Neural cell (in vitro differentiated cells): ENCODE results near the gene FAM184A. TPM values are rescaled to one million over a fixed set of nuclear protein-coding genes. Genes with fewer than 3 reads are reported as not detected.

ENCODE experiments used
- H2AFZ ChIP-seq: fragments of 200-600, 300-800 bp; sonication (generic), shearing (Covaris generic); 2 replicates; pipeline ENCODE4 v1.6.0; 2014; ENCODE audit warnings: low read depth, mild to moderate bottlenecking, antibody characterized with exemption, low read length, moderate library complexity
- H3F3A ChIP-seq: fragments of 200-600 bp; shearing (Covaris generic); 2 replicates; pipeline ENCODE4 v1.6.1; 2016; ENCODE audit warnings: mild to moderate bottlenecking, moderate library complexity, mixed read lengths, antibody characterized with exemption, low read length; ENCODE audit not compliant: insufficient read depth, poor library complexity, severe bottlenecking
- H3K27ac ChIP-seq: fragments of 200-600, 300-800 bp; sonication (generic), shearing (Covaris generic); 2 replicates; pipeline ENCODE4 v1.5.1; 2014; ENCODE audit warnings: mild to moderate bottlenecking, low read length, moderate library complexity
- H3K27me3 ChIP-seq: fragments of 300-800, 200-600 bp; sonication (generic), shearing (Covaris generic); 2 replicates; pipeline ENCODE4 v1.6.0; 2014; ENCODE audit warnings: mild to moderate bottlenecking, low read depth, low read length, moderate library complexity; ENCODE audit not compliant: insufficient read depth
- H3K36me3 ChIP-seq: fragments of 300-800, 200-600 bp; sonication (generic), shearing (Covaris generic); 2 replicates; pipeline ENCODE4 v1.5.1; 2014; ENCODE audit warnings: mild to moderate bottlenecking, antibody characterized with exemption, low read length, moderate library complexity; ENCODE audit not compliant: insufficient read depth
- H3K4me2 ChIP-seq: fragments of 300-800, 200-600 bp; sonication (generic), shearing (Covaris generic); 2 replicates; pipeline ENCODE4 v1.6.0; 2014; ENCODE audit warnings: mild to moderate bottlenecking, low read length
- H3K4me3 ChIP-seq: fragments of 300-800, 200-600 bp; sonication (generic), shearing (Covaris generic); 2 replicates; pipeline ENCODE4 v1.5.1; 2014; ENCODE audit warnings: mild to moderate bottlenecking, low read length, moderate library complexity
- H3K79me2 ChIP-seq: fragments of 200-600 bp; shearing (Covaris generic); replicated peaks from 2 replicates; pipeline ENCODE4 v1.6.0; 2014; ENCODE audit warnings: mild to moderate bottlenecking, low read length, moderate library complexity; ENCODE audit not compliant: insufficient read depth
- H3K9ac ChIP-seq: fragments of 300-800, 200-600 bp; sonication (generic), shearing (Covaris generic); 2 replicates; pipeline ENCODE4 v1.6.1; 2016; ENCODE audit warnings: mild to moderate bottlenecking, low read length, mixed read lengths
- H3K9me2 ChIP-seq: fragments of 200-600 bp; shearing (Covaris generic); 2 replicates; pipeline ENCODE4 v1.6.1; 2016; ENCODE audit warnings: mild to moderate bottlenecking, low read length, mixed read lengths; ENCODE audit not compliant: insufficient read depth
- H3K9me3 ChIP-seq: fragments of 200-600, 300-800 bp; sonication (generic), shearing (Covaris generic); 2 replicates; pipeline ENCODE4 v1.6.1; 2016; ENCODE audit warnings: mild to moderate bottlenecking, mixed run types, low read length, moderate library complexity, mixed read lengths
- H4K20me1 ChIP-seq: fragments of 200-600 bp; shearing (Covaris generic); 2 replicates; pipeline ENCODE4 v1.6.1; 2016; ENCODE audit warnings: mild to moderate bottlenecking, mixed run types; ENCODE audit not compliant: insufficient read depth
- EP300 ChIP-seq: fragments of 450-650 bp; conservative IDR thresholded peaks from 2 replicates; pipeline ENCODE4 v1.6.1; 2014; ENCODE audit warnings: antibody characterized with exemption, mild to moderate bottlenecking, moderate library complexity; ENCODE audit not compliant: poor library complexity, severe bottlenecking
- EZH2 ChIP-seq: fragments of 200-600, 300-800 bp; shearing (Covaris generic), sonication (generic); IDR thresholded peaks from 2 replicates; pipeline ENCODE4 v1.6.1; 2014; ENCODE audit warnings: antibody characterized with exemption, low read length, borderline replicate concordance, mild to moderate bottlenecking; ENCODE audit not compliant: insufficient read depth, poor library complexity, severe bottlenecking
- MXI1 ChIP-seq: fragments of 450-650 bp; conservative IDR thresholded peaks from 2 replicates; pipeline ENCODE4 v1.6.1; 2014; ENCODE audit warnings: antibody characterized with exemption, mild to moderate bottlenecking; ENCODE audit not compliant: poor library complexity, severe bottlenecking
- POLR2AphosphoS5 ChIP-seq: IDR thresholded peaks from 2 replicates; pipeline ENCODE4 v1.6.1; 2012
- RAD21 ChIP-seq: fragments of 450-650 bp; conservative IDR thresholded peaks from 2 replicates; pipeline ENCODE4 v1.6.1; 2014; ENCODE audit warnings: antibody characterized with exemption, mild to moderate bottlenecking, moderate library complexity
- REST ChIP-seq: IDR thresholded peaks from 2 replicates; pipeline ENCODE4 v1.6.1; 2012; ENCODE audit warnings: borderline replicate concordance
- SMC3 ChIP-seq: fragments of 450-650 bp; conservative IDR thresholded peaks from 2 replicates; pipeline ENCODE4 v1.6.1; 2014; ENCODE audit warnings: antibody characterized with exemption, mild to moderate bottlenecking, moderate library complexity; ENCODE audit not compliant: poor library complexity
- TAF1 ChIP-seq: IDR thresholded peaks from 2 replicates; pipeline ENCODE4 v1.6.1; 2012; ENCODE audit warnings: low read depth
- polyA plus RNA-seq: library from polyadenylated mRNA; depleted of rRNA; stranded (reverse); fragments of >200 nt; gene quantifications from 2 replicates; pipeline ENCODE4 v1.2.3, GENCODE V29; 2014
- TF ChIP-seq, protein P1 (sequence below): fragments of 450-650 bp; IDR thresholded peaks from 2 replicates; pipeline ENCODE4 v1.5.1; 2014; ENCODE audit warnings: antibody characterized with exemption, mild to moderate bottlenecking, moderate library complexity; ENCODE audit not compliant: poor library complexity, severe bottlenecking

The FAM184A gene
- polyA plus RNA-seq, 1 donor from 2014 or later = 47.5 TPM

GRCh38 chr6:118986312-118986711 lies 92.2 kb downstream of the FAM184A start:
- Histone ChIP-seq H3K27ac (no peak overlapping the region), H3K27me3 (no peaks in the 10 kb centered on the region)

GRCh38 chr6:118985123-118985830 lies 93.2 kb downstream of the FAM184A start:
- no peaks in the 10 kb centered on the region for H3K36me3 ChIP-seq
- no peak for TF ChIP-seq REST
- TF ChIP-seq, protein P1, sequence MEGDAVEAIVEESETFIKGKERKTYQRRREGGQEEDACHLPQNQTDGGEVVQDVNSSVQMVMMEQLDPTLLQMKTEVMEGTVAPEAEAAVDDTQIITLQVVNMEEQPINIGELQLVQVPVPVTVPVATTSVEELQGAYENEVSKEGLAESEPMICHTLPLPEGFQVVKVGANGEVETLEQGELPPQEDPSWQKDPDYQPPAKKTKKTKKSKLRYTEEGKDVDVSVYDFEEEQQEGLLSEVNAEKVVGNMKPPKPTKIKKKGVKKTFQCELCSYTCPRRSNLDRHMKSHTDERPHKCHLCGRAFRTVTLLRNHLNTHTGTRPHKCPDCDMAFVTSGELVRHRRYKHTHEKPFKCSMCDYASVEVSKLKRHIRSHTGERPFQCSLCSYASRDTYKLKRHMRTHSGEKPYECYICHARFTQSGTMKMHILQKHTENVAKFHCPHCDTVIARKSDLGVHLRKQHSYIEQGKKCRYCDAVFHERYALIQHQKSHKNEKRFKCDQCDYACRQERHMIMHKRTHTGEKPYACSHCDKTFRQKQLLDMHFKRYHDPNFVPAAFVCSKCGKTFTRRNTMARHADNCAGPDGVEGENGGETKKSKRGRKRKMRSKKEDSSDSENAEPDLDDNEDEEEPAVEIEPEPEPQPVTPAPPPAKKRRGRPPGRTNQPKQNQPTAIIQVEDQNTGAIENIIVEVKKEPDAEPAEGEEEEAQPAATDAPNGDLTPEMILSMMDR = no peak
- no peak for TF ChIP-seq EP300
- no peak for TF ChIP-seq MXI1
- TF ChIP-seq TAF1 = no peak
- TF ChIP-seq EZH2 = no peak
- TF ChIP-seq POLR2AphosphoS5 = no peak

More at GRCh38 chr6:118986312-118986711, 92.2 kb downstream of the FAM184A start:
- Histone ChIP-seq H3F3A (no peaks in the 10 kb centered on the region), H3K79me2 (no peaks in the 10 kb centered on the region), H3K36me3 (no peaks in the 10 kb centered on the region), H3K9ac (no peak overlapping the region), H4K20me1 (no peaks in the 10 kb centered on the region), H3K4me3 (no peak overlapping the region), H3K9me3 (no peaks in the 10 kb centered on the region), H3K4me2 (no peak overlapping the region), H2AFZ (no peak overlapping the region), H3K9me2 (no peaks in the 10 kb centered on the region)
- TF ChIP-seq REST = no peak
- no peak for TF ChIP-seq TAF1
- no peak for TF ChIP-seq EP300
- no peak for TF ChIP-seq POLR2AphosphoS5
- TF ChIP-seq, protein P1 = no peak
- TF ChIP-seq RAD21 = no peak
- no peak for TF ChIP-seq EZH2
- no peak for TF ChIP-seq MXI1
- no peak for TF ChIP-seq SMC3

More at GRCh38 chr6:118985123-118985830, 93.2 kb downstream of the FAM184A start:
- Histone ChIP-seq H4K20me1 (no peaks in the 10 kb centered on the region), H3K4me3 (no peak overlapping the region), H3K27ac (no peak overlapping the region), H3K9ac (no peak overlapping the region), H3K9me2 (no peaks in the 10 kb centered on the region), H3K27me3 (no peaks in the 10 kb centered on the region), H3K4me2 (no peak overlapping the region), H3K9me3 (no peaks in the 10 kb centered on the region), H3F3A (no peaks in the 10 kb centered on the region), H2AFZ (no peak overlapping the region), H3K79me2 (no peaks in the 10 kb centered on the region)
